GM18499 (cell line): ENCODE data around the gene ZNF423.
"Not testable (repeated sequence)": the region's sequence is repeated elsewhere in the genome, so short reads cannot be mapped to it uniquely, and the experiment has no call there.

Experiments used
- ATAC-seq: cut with Tn5 transposase; IDR thresholded peaks from one replicate; pipeline ENCODE4 v1.9.1; 2021; ENCODE audit warnings: moderate number of reproducible peaks; ENCODE audit not compliant: insufficient read depth, unreplicated experiment

ZNF423 gene

GRCh38 chr16:49578435-49579024, 277.4 kb downstream of the ZNF423 start:
- ATAC-seq = no peak

- ATAC-seq = no peak
These were observed 277.9 kb downstream of the ZNF423 start for GRCh38 chr16:49578018-49578417.

GRCh38 chr16:49576941-49577340, 279.0 kb downstream of the ZNF423 start:
- no peak for ATAC-seq

GRCh38 chr16:49576173-49576494, 279.8 kb downstream of the ZNF423 start:
- ATAC-seq = no peak

GRCh38 chr16:49575346-49576172, 280.4 kb downstream of the ZNF423 start:
- peak; percentile 82 for ATAC-seq

- ATAC-seq = no peak
These were observed 281.1 kb downstream of the ZNF423 start for GRCh38 chr16:49574826-49575225.

GRCh38 chr16:49567950-49568349, 288.0 kb downstream of the ZNF423 start:
- ATAC-seq = no peak

- no peak for ATAC-seq
These were observed 289.5 kb downstream of the ZNF423 start for GRCh38 chr16:49566432-49566831.

- no peak for ATAC-seq
These were observed 291.2 kb downstream of the ZNF423 start for GRCh38 chr16:49564496-49565229.

- ATAC-seq = no peak
These were observed 292.2 kb downstream of the ZNF423 start for GRCh38 chr16:49563666-49564065.

- ATAC-seq = not testable (repeated sequence)
These were observed 293.0 kb downstream of the ZNF423 start for GRCh38 chr16:49562894-49563293.

- ATAC-seq = no peak
These were observed 293.7 kb downstream of the ZNF423 start for GRCh38 chr16:49562228-49562627.

- ATAC-seq = no peak
These were observed 295.7 kb downstream of the ZNF423 start for GRCh38 chr16:49560004-49560830.

GRCh38 chr16:49559242-49559641, 296.7 kb downstream of the ZNF423 start:
- no peak for ATAC-seq

GRCh38 chr16:49558451-49558850, 297.5 kb downstream of the ZNF423 start:
- ATAC-seq = no peak

- ATAC-seq = no peak
These were observed 299.1 kb downstream of the ZNF423 start for GRCh38 chr16:49556606-49557446.

GRCh38 chr16:49556249-49556605, 299.7 kb downstream of the ZNF423 start:
- no peak for ATAC-seq

GRCh38 chr16:49554681-49555080, 301.2 kb downstream of the ZNF423 start:
- no peak for ATAC-seq

GRCh38 chr16:49552313-49552928, 303.5 kb downstream of the ZNF423 start:
- no peak for ATAC-seq
